Measurements from ENCODE around the gene GFRA1.

The GFRA1 gene

GRCh38 chr10:116098411-116099022 is 174.5 kb downstream of the GFRA1 start:
- no peak for DNase-seq

- DNase-seq: no peak
Observed at GRCh38 chr10:116097239-116097784, 175.7 kb downstream of the GFRA1 start.

- DNase-seq: no peak
Observed at GRCh38 chr10:116096526-116096925, 176.5 kb downstream of the GFRA1 start.

- DNase-seq: no peak
Observed at GRCh38 chr10:116094356-116094755, 178.7 kb downstream of the GFRA1 start.

GRCh38 chr10:116093031-116093430 is 180.0 kb downstream of the GFRA1 start:
- no peak for DNase-seq

GRCh38 chr10:116088985-116089384 is 184.0 kb downstream of the GFRA1 start:
- no peak for DNase-seq

- no peak for DNase-seq
Observed at GRCh38 chr10:116085323-116085722, 187.7 kb downstream of the GFRA1 start.

- DNase-seq: no peak
Observed at GRCh38 chr10:116084161-116084560, 188.8 kb downstream of the GFRA1 start.

GRCh38 chr10:116083226-116083762 is 189.7 kb downstream of the GFRA1 start:
- no peak for DNase-seq

- DNase-seq: no peak
Observed at GRCh38 chr10:116082762-116083161, 190.2 kb downstream of the GFRA1 start.

GRCh38 chr10:116082206-116082605 is 190.8 kb downstream of the GFRA1 start:
- no peak for DNase-seq

GRCh38 chr10:116080553-116080952 is 192.5 kb downstream of the GFRA1 start:
- no peak for DNase-seq

GRCh38 chr10:116079355-116079754 is 193.7 kb downstream of the GFRA1 start:
- no peak for DNase-seq

- no peak for DNase-seq
Observed at GRCh38 chr10:116076621-116077020, 196.4 kb downstream of the GFRA1 start.

- no peak for DNase-seq
Observed at GRCh38 chr10:116073510-116073909, 199.5 kb downstream of the GFRA1 start.

GRCh38 chr10:116073001-116073400 is 200.0 kb downstream of the GFRA1 start:
- DNase-seq: no peak

- DNase-seq: no peak
Observed at GRCh38 chr10:116071453-116072148, 201.4 kb downstream of the GFRA1 start.

- no peak for DNase-seq
Observed at GRCh38 chr10:116070743-116071320, 202.2 kb downstream of the GFRA1 start.

- DNase-seq: no peak
Observed at GRCh38 chr10:116069856-116070255, 203.2 kb downstream of the GFRA1 start.

GRCh38 chr10:116067825-116068224 is 205.2 kb downstream of the GFRA1 start:
- DNase-seq: no peak

GRCh38 chr10:116063107-116063506 is 209.9 kb downstream of the GFRA1 start:
- no peak for DNase-seq

- DNase-seq: no peak
Observed at GRCh38 chr10:116060864-116061263, 212.1 kb downstream of the GFRA1 start.

- no peak for DNase-seq
Observed at GRCh38 chr10:116059320-116059719, 213.7 kb downstream of the GFRA1 start.
